A549 treated with Hydrocortisone at 1 μM for 4 hours (cell line): ENCODE results near the gene SEMA3G. TPM values are rescaled to one million over a fixed set of nuclear protein-coding genes. Genes with fewer than 3 reads are reported as not detected.

ENCODE experiments used
- total RNA-seq: library from RNA; stranded (reverse); fragments of 200-300 nt; extraction: Qiagen RNA extraction; gene quantifications from 5 replicates; pipeline ENCODE4 v1.2.3, GENCODE V29; 2022

Gene SEMA3G
- 0.03 to 0.16 TPM (median 0.06 TPM) in 5 replicates for total RNA-seq

DNA sequence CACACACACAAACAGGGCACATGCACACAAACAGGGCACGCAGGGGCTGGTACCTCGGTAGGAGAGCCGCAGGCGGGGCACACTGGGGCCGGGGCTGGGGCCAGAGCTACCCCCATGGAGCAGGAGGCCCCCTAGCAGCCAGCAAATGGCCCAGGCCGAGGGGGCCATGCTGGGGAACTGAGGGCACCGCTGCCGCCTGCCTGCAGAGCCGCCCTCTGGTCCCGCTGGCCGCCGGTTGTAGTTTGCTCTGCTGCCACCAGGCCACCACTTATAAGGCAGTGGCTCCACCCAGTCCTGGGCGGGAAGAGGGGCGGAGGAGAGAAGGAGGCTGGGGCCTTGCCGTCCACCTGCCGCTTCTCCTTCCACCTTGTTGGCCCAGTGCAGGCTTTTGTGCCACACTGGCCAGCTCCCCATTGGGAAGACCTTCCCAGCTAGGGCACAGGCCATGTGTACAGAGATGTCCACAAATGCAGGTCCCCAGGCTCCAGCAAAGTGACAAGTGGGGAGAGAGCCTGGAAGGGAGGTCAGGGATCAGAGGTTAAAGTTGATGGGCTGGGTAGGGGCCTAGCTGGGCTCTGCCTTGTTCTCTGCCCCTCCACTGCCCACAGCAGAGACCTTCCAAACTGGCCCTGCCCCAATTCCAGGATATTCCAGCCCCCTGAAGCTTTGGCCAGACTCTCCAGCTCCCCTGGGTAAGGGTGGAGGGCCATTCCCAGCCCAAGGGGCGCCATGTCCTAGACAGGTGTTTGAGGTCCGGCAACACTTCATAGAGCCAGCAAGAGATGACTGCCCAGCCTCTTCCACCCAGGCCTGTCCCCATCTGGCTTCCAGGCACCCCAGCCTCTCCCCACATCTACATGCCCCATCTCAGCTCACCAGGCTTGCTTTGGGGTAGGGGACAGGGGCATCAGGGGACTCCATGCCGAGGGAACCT lies at the start of gene SEMA3G:
SEMA3G (minus strand) TSS at position 244 of the 934 bp plus-strand sequence; CDS start at position 168, 76 bp downstream.

DNA sequence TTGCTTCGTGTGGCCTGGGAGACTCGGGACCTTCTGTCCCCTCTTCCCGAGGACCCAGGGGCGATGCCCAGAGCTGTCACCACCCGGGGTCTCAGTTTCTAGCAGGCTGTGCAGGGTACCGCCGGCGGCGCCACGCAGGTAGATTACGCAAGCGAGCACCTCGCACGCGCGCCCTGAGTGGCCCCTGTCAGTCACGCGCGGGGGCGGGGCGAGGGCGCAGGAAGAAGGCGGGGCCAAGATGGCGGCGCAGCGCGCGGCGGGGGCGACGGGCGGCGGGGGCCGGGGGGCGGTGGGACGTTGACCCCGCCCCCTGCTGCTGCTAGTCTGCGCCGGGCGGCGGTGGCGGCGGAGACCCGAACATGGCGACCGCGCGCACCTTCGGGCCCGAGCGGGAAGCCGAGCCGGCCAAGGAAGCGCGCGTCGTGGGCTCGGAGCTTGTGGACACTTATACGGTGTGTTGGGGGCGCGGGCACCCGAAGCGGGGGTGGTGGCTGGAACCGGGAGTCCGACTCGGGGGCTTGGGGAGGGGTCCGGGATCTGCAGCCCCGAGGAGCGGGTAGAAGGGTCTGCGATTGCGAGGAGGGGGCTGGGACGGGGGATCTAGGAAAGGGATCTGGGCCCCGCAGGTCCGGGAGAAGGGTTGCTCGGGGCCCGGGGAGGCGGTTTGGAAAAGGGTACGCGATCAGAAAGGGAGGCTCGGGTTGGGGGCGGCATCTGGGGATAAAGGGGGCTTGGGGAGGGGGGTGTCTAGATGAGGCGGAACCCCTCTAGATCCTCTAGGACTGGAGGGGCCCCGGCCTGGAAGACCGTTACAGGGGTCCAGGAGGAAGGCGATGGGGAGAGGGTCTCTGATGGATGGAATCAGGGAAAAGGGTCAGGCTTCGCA lies 10.6 kb upstream of the SEMA3G start, which contains the start of gene NISCH:
NISCH (plus strand) TSS at position 322 of the 886 bp plus-strand sequence; CDS start at position 360, 38 bp downstream.

DNA sequence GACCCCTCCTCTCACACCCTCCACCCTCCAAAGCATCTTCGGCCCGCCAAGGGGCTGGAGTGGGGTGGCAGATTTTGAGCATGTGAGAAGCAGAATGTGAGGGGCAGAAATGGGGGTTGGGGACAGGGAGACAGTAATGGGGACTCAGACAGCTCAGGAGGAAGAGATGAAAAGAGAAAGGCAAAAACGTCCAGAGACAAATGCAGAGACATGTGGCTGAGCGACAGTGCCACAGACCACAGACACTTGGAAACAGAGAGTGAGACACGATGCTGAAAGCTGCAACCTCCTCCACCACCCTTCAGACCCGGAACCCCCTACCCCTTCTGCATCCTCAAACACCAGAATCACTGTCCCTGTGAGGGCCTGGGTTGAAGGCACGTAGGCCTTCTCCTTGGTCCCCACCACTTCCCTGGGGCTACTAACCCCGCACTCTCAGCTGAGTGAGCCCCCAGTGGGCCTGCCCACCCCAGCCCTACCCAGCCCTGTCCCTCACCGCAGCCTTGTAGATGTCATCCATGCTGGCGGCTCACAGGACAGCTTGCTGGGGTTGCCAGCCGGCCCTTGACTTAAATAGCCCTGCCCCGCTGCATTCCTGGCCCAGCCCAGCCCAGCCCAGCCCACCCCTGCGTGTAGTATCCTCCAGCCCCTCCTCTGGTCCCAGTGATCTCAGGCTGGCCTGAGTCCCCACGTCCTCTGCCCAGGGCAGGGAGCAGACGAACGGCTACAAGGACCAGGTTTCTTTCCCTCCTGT lies 8.8 kb upstream of the SEMA3G start, which contains the start of gene TNNC1:
TNNC1 (minus strand) TSS at position 546 of the 754 bp plus-strand sequence; CDS start at position 520, 26 bp downstream.

Other genes with a start within 250 kb of the SEMA3G start
- 43.7 to 52.3 TPM (median 48.9 TPM) in 5 replicates for gene ALAS1, start 246.9 kb downstream of the SEMA3G start, total RNA-seq
- 0.02 to 0.03 TPM in 2 of 5 replicates, not detected in the others for gene TLR9, start 219.5 kb downstream of the SEMA3G start, total RNA-seq
- gene TWF2, start 205.9 kb downstream of the SEMA3G start, total RNA-seq: 59.1 to 71.2 TPM (median 66.9 TPM) in 5 replicates
- gene PPM1M, start 199.3 kb downstream of the SEMA3G start, total RNA-seq: 3.9 to 5.2 TPM (median 4.2 TPM) in 5 replicates
- 49.1 to 59.5 TPM (median 50.8 TPM) in 5 replicates for gene WDR82, start 166.5 kb downstream of the SEMA3G start, total RNA-seq
- 3.0 to 4.6 TPM (median 3.9 TPM) in 5 replicates for gene GLYCTK, start 157.3 kb downstream of the SEMA3G start, total RNA-seq
- gene DNAH1, start 128.8 kb downstream of the SEMA3G start, total RNA-seq: 0.78 to 1.2 TPM (median 0.97 TPM) in 5 replicates
- gene BAP1, start 35.1 kb downstream of the SEMA3G start, total RNA-seq: 33.2 to 39.6 TPM (median 37.1 TPM) in 5 replicates
- 2.2 to 3.9 TPM (median 3.4 TPM) in 5 replicates for gene PHF7, start 34.4 kb downstream of the SEMA3G start, total RNA-seq
- gene TNNC1, start 8.9 kb upstream of the SEMA3G start, total RNA-seq: 0.63 to 1.4 TPM (median 1.2 TPM) in 5 replicates
- gene NISCH, start 10.5 kb upstream of the SEMA3G start, total RNA-seq: 11.4 to 14.9 TPM (median 12.8 TPM) in 5 replicates
- 0.03 to 0.21 TPM (median 0.09 TPM) in 5 replicates for gene STAB1, start 50.2 kb upstream of the SEMA3G start, total RNA-seq
- gene NT5DC2, start 88.8 kb upstream of the SEMA3G start, total RNA-seq: 86.6 to 102 TPM (median 96.8 TPM) in 5 replicates
- 52.2 to 71.7 TPM (median 61.7 TPM) in 5 replicates for gene UQCC5, start 91.5 kb upstream of the SEMA3G start, total RNA-seq
- 9.5 to 17.9 TPM (median 15.1 TPM) in 5 replicates for gene PBRM1, start 240.8 kb upstream of the SEMA3G start, total RNA-seq
- 84.4 to 149 TPM (median 91.0 TPM) in 5 replicates for gene GNL3, start 240.9 kb upstream of the SEMA3G start, total RNA-seq